H1 (cell line): ENCODE data around the gene AP3S1. TPM values are rescaled to one million over a fixed set of nuclear protein-coding genes. Genes with fewer than 3 reads are reported as not detected.

ENCODE experiments used
- CTCF ChIA-PET: fragments of 300-600 bp; sonication (Branson Sonifier 250); formaldehyde crosslinking; loops from one replicate; lab custom pipeline; 2021; ENCODE audit not compliant: partially characterized antibody; lab: Charles Lee
- POLR2A ChIA-PET: fragments of 300-600 bp; sonication (Branson Sonifier 250); formaldehyde crosslinking; loops from one replicate; lab custom pipeline; 2021; ENCODE audit warnings: inconsistent platforms; ENCODE audit not compliant: partially characterized antibody; lab: Charles Lee
- DNase-seq, 2 experiments: peaks; one replicate each; pipeline versions ENCODE4 v3.0.0 to v3.0.0-alpha.2; 2010 to 2022; ENCODE audit warnings: low spot score in 2 of 2, low read depth in 1 of 2, mixed read lengths in 1 of 2
- FAIRE-seq: peaks from 2 replicates; lab custom pipeline; 2011; peaks lifted over from hg19 to GRCh38; lab: Jason Lieb, UNC
- H2AFZ ChIP-seq: 2 replicates; pipeline ENCODE4 v1.8.1; 2012; ENCODE audit warnings: low read length, inconsistent platforms
- H2AK5ac ChIP-seq: 2 replicates; pipeline ENCODE4 v1.6.1; 2013; ENCODE audit warnings: low read depth, low read length
- H2BK120ac ChIP-seq: replicated peaks from 2 replicates; pipeline ENCODE3; 2013; ENCODE audit warnings: low read depth, low read length, inconsistent platforms
- H2BK12ac ChIP-seq: 2 replicates; pipeline ENCODE4 v1.6.1; 2013; ENCODE audit warnings: low read depth, low read length
- H2BK15ac ChIP-seq: 2 replicates; pipeline ENCODE4 v1.6.1; 2013; ENCODE audit warnings: low read length
- H2BK20ac ChIP-seq: 2 replicates; pipeline ENCODE4 v1.6.1; 2013; ENCODE audit warnings: low read length
- H2BK5ac ChIP-seq: 2 replicates; pipeline ENCODE4 v1.6.1; 2013; ENCODE audit warnings: low read depth, low read length
- H3K14ac ChIP-seq: 2 replicates; pipeline ENCODE4 v1.6.1; 2013; ENCODE audit warnings: inconsistent platforms; ENCODE audit not compliant: insufficient read length
- H3K18ac ChIP-seq: 2 replicates; pipeline ENCODE4 v1.6.1; 2013; ENCODE audit warnings: low read length; ENCODE audit errors: extremely low read depth
- H3K23ac ChIP-seq: 2 replicates; pipeline ENCODE4 v1.6.1; 2013; ENCODE audit warnings: inconsistent platforms; ENCODE audit not compliant: insufficient read length
- H3K23me2 ChIP-seq: 2 replicates; pipeline ENCODE4 v1.6.1; 2013; ENCODE audit warnings: low read depth, low read length
- H3K27ac ChIP-seq: 2 replicates; pipeline ENCODE4 v1.6.1; 2011; ENCODE audit warnings: low read depth, low read length, inconsistent platforms
- H3K27me3 ChIP-seq, 4 experiments: replicated peaks in 1 of 4; 1 replicate in 1 of 4; 2 replicates in 3 of 4; pipeline versions ENCODE4 v1.6.1 to v1.8.1; 2011 to 2013; ENCODE audit warnings: low read length in 3 of 4, mild to moderate bottlenecking in 3 of 4, inconsistent platforms in 2 of 4, mixed read lengths in 2 of 4, moderate library complexity in 1 of 4; ENCODE audit not compliant: control insufficient read depth in 3 of 4, insufficient read depth in 3 of 4; ENCODE audit errors: extremely low read depth in 1 of 4
- H3K36me3 ChIP-seq, 4 experiments: 2 replicates each; pipeline versions ENCODE4 v1.6.1 to v1.8.1; 2011 to 2013; ENCODE audit warnings: mild to moderate bottlenecking in 4 of 4, low read length in 3 of 4, moderate library complexity in 2 of 4, control low read depth in 1 of 4, inconsistent platforms in 1 of 4; ENCODE audit not compliant: insufficient read depth in 4 of 4, control insufficient read depth in 2 of 4
- H3K4ac ChIP-seq: replicated peaks from 2 replicates; pipeline ENCODE3; 2013; ENCODE audit warnings: low read length, low read depth, mixed read lengths, inconsistent platforms; ENCODE audit not compliant: insufficient read length
- H3K4me1 ChIP-seq, 4 experiments: replicated peaks in 1 of 4; 1 replicate in 1 of 4; 2 replicates in 3 of 4; pipeline versions ENCODE4 v1.6.1 to v1.8.1; 2011 to 2013; ENCODE audit warnings: low read length in 3 of 4, inconsistent platforms in 2 of 4, mixed read lengths in 1 of 4; ENCODE audit not compliant: insufficient read depth in 4 of 4, control insufficient read depth in 3 of 4
- H3K4me2 ChIP-seq, 2 experiments: 2 replicates each; pipeline versions ENCODE4 v1.6.1 to v1.8.1; 2011 to 2013; ENCODE audit warnings: low read depth in 2 of 2, low read length in 2 of 2, control low read depth in 1 of 2, inconsistent platforms in 1 of 2, mild to moderate bottlenecking in 1 of 2; ENCODE audit not compliant: insufficient read depth in 1 of 2
- H3K4me3 ChIP-seq, 4 experiments: fragments of 200-600, 300-600 bp in 1 of 4; sonication (generic), shearing (Covaris generic), sonication (Bioruptor Twin) in 1 of 4; 2 replicates each; pipeline versions ENCODE4 v1.5.1 to v1.8.1; 2011 to 2016; ENCODE audit warnings: low read length in 4 of 4, low read depth in 3 of 4, control low read depth in 2 of 4, inconsistent platforms in 2 of 4, mild to moderate bottlenecking in 2 of 4, mixed read lengths in 1 of 4, moderate library complexity in 1 of 4; ENCODE audit not compliant: insufficient read depth in 2 of 4; ENCODE audit errors: extremely low read depth in 1 of 4
- H3K56ac ChIP-seq: replicated peaks from 2 replicates; pipeline ENCODE3; 2013; ENCODE audit warnings: low read depth, mild to moderate bottlenecking, mixed read lengths, low read length, inconsistent platforms; ENCODE audit not compliant: insufficient read length
- H3K79me1 ChIP-seq: 2 replicates; pipeline ENCODE4 v1.6.1; 2013; ENCODE audit warnings: low read depth, low read length, control low read depth
- H3K79me2 ChIP-seq, 2 experiments: 2 replicates each; pipeline versions ENCODE4 v1.6.1 to v1.8.1; 2012 to 2013; ENCODE audit warnings: low read length in 2 of 2, mild to moderate bottlenecking in 2 of 2, inconsistent platforms in 1 of 2; ENCODE audit not compliant: insufficient read depth in 2 of 2, control insufficient read depth in 1 of 2
- H3K9ac ChIP-seq, 4 experiments: replicated peaks in 1 of 4; 1 replicate in 1 of 4; 2 replicates in 3 of 4; pipeline versions ENCODE4 v1.6.1 to v1.8.1; 2011 to 2013; ENCODE audit warnings: low read depth in 3 of 4, low read length in 3 of 4, control low read depth in 2 of 4, mild to moderate bottlenecking in 2 of 4, moderate library complexity in 2 of 4, inconsistent platforms in 1 of 4; ENCODE audit errors: extremely low read depth in 1 of 4
- H3K9me3 ChIP-seq, 2 experiments: 2 replicates each; pipeline versions ENCODE4 v1.6.1 to v1.8.1; 2012 to 2013; ENCODE audit warnings: mild to moderate bottlenecking in 2 of 2, moderate library complexity in 2 of 2, control low read depth in 1 of 2, inconsistent platforms in 1 of 2, low read depth in 1 of 2, low read length in 1 of 2, mixed read lengths in 1 of 2; ENCODE audit not compliant: insufficient read depth in 2 of 2
- H4K20me1 ChIP-seq, 2 experiments: replicated peaks in 1 of 2; 2 replicates each; pipeline versions ENCODE3 to v1.8.1; 2011 to 2013; ENCODE audit warnings: inconsistent platforms in 2 of 2, low read length in 2 of 2, mild to moderate bottlenecking in 1 of 2; ENCODE audit not compliant: insufficient read depth in 2 of 2, control insufficient read depth in 1 of 2
- H4K5ac ChIP-seq: 2 replicates; pipeline ENCODE4 v1.6.1; 2013; ENCODE audit warnings: low read length, low read depth, mixed read lengths, inconsistent platforms; ENCODE audit not compliant: insufficient read length
- H4K8ac ChIP-seq: 2 replicates; pipeline ENCODE4 v1.8.0; 2013; ENCODE audit warnings: mild to moderate bottlenecking, moderate library complexity, low read length, inconsistent platforms; ENCODE audit not compliant: insufficient read depth; ENCODE audit errors: extremely low read depth
- H4K91ac ChIP-seq: replicated peaks from 2 replicates; pipeline ENCODE3; 2013; ENCODE audit warnings: low read length, mixed read lengths, inconsistent platforms; ENCODE audit not compliant: insufficient read length
- CEBPB ChIP-seq: IDR thresholded peaks from 2 replicates; pipeline ENCODE4 v1.6.1; 2012; ENCODE audit warnings: low read depth, low read length
- CHD2 ChIP-seq: IDR thresholded peaks from 2 replicates; pipeline ENCODE4 v1.6.1; 2012; ENCODE audit warnings: low read length, improper control_type of control experiment
- EGR1 ChIP-seq: IDR thresholded peaks from 2 replicates; pipeline ENCODE4 v1.6.1; 2011; ENCODE audit warnings: low read depth, low read length, borderline replicate concordance
- FOSL1 ChIP-seq: IDR thresholded peaks from 2 replicates; pipeline ENCODE4 v1.6.1; 2011; ENCODE audit warnings: mild to moderate bottlenecking, low read depth, low read length, moderate library complexity; ENCODE audit not compliant: insufficient read depth
- GTF2F1 ChIP-seq: IDR thresholded peaks from 2 replicates; pipeline ENCODE4 v1.6.1; 2012; ENCODE audit warnings: low read depth, low read length, improper control_type of control experiment, borderline replicate concordance
- HDAC6 ChIP-seq: IDR thresholded peaks from one replicate; pipeline ENCODE4 v1.7.1; 2012; ENCODE audit warnings: low read depth, mild to moderate bottlenecking, inconsistent platforms, low read length, moderate library complexity
- KDM5A ChIP-seq: fragments of 200-600 bp; IDR thresholded peaks from 2 replicates; pipeline ENCODE4 v1.7.1; 2012; ENCODE audit warnings: mild to moderate bottlenecking, low read length, inconsistent platforms, mixed read lengths
- PHF8 ChIP-seq: fragments of 200-600 bp; sonication (generic); conservative IDR thresholded peaks from 2 replicates; pipeline ENCODE4 v1.7.1; 2012; ENCODE audit warnings: low read depth, mild to moderate bottlenecking, inconsistent platforms, low read length, moderate library complexity
- RFX5 ChIP-seq: IDR thresholded peaks from 2 replicates; pipeline ENCODE4 v1.6.1; 2011; ENCODE audit warnings: low read depth, low read length, improper control_type of control experiment, borderline replicate concordance
- TAF7 ChIP-seq: optimal IDR thresholded peaks from 2 replicates; pipeline ENCODE3; 2011; ENCODE audit warnings: low read depth, mild to moderate bottlenecking, inconsistent platforms, low read length, moderate library complexity, borderline replicate concordance
- TCF12 ChIP-seq: IDR thresholded peaks from 2 replicates; pipeline ENCODE4 v1.6.1; 2011; ENCODE audit warnings: low read depth, mild to moderate bottlenecking, low read length
- whole genome bisulfite sequencing, 2 experiments: shearing (Covaris generic) in 1 of 2; methylation state at CpG; one replicate each; pipeline versions ENCODE4 v1.1.6 to v1.1.7; 2013 to 2015; ENCODE audit warnings: low lambda C conversion rate in 2 of 2, mixed read lengths in 2 of 2, inconsistent platforms in 1 of 2, low coverage in 1 of 2, missing lambda C conversion rate in 1 of 2; ENCODE audit not compliant: insufficient replicate concordance in 2 of 2, insufficient coverage in 1 of 2, insufficient read length in 1 of 2; ENCODE audit errors: extremely low coverage in 1 of 2, missing lambda C conversion rate in 1 of 2; 5-methylcytosine and 5-hydroxymethylcytosine counted together
- polyA plus RNA-seq, 7 experiments: library from polyadenylated mRNA; depleted of rRNA in 3 of 7; stranded (reverse) in 5 of 7; unstranded in 2 of 7; fragments of >200 nt in 5 of 7; fragments of 200-250 nt in 2 of 7; gene quantifications; 1 replicate in 5 of 7; 2 replicates in 1 of 7; 4 replicates in 1 of 7; pipeline versions ENCODE4 v1.2.1 to v1.2.3, GENCODE V29; 2011 to 2013; ENCODE audit warnings: missing spikeins in 2 of 7, mixed read lengths in 2 of 7
- total RNA-seq: library from RNA; stranded (reverse); fragmentation: NEBNext Ultra II Directional; extraction: Animal tissue kit (Norgen Biotek cat#: 25700); gene quantifications from 2 replicates; pipeline ENCODE4 v1.2.1, GENCODE V29; 2021
- TF ChIP-seq, protein P1 (sequence below): IDR thresholded peaks from 2 replicates; pipeline ENCODE4 v1.6.1; 2011; ENCODE audit warnings: low read depth, mild to moderate bottlenecking, low read length; ENCODE audit not compliant: insufficient read depth
- TF ChIP-seq, protein P2 (sequence below): IDR thresholded peaks from 2 replicates; pipeline ENCODE4 v1.6.1; 2012; ENCODE audit warnings: low read length, inconsistent platforms

Gene AP3S1
- total and polyA plus RNA-seq, 2 of the 8 experiments (the other 6 are each of a cell fraction or from before 2014, with no cell fraction given): 26.6 to 72.7 TPM

DNA sequence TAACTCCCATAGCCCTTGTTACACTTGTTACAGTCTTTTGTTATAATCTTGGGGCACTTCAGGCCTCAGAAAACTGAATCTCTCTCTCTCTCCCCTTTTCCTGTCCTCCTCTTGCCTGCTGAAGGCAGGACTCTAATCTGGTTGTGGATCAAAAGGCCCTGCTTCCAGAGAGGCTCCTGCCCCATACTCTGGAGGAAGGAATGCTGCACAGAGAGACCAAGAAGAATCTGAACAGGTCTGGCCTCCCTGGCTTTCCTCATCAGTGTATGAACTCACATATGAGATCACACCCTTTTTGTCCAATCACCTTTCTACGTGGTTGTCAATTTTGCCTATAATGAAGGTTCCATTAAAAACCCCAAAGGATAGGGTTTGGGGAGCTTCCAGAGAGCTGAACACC lies 94.3 kb downstream of the AP3S1 start:
- Histone ChIP-seq H2BK120ac (no peak overlapping the region), H2AFZ (no peak overlapping the region), H3K4me1 (peaks cover 0 to 6% (median 1%) of the 10 kb centered on the region in 4 experiments; a peak in 2 of 7 replicates), H4K8ac (no peak overlapping the region), H2BK5ac (no peak overlapping the region), H4K5ac (no peak overlapping the region), H2BK15ac (no peak overlapping the region), H4K20me1 (no peaks in the 10 kb centered on the region), H2BK12ac (no peak overlapping the region), H3K79me1 (no peaks in the 10 kb centered on the region), H3K9ac (no peak overlapping the region), H3K36me3 (no peaks in the 10 kb centered on the region), H2AK5ac (no peak overlapping the region), H3K4me3 (no peak overlapping the region), H3K9me3 (no peaks in the 10 kb centered on the region), H2BK20ac (no peak overlapping the region), H3K4ac (no peak overlapping the region), H3K23me2 (no peaks in the 10 kb centered on the region), H3K18ac (no peak overlapping the region), H3K23ac (no peak overlapping the region), H4K91ac (no peak overlapping the region), H3K14ac (no peak overlapping the region), H3K27me3 (no peaks in the 10 kb centered on the region), H3K4me2 (no peak overlapping the region), H3K27ac (no peak overlapping the region), H3K79me2 (no peaks in the 10 kb centered on the region), H3K56ac (no peak overlapping the region)
- DNase-seq (no peak), FAIRE-seq (no peak)
- ChIA-PET POLR2A (no interaction called here), CTCF (no interaction called here)
- WGBS, 2 experiments: 75% methylated on average over 1 of the region's 1 CpG; no CpG with 5 or more reads in 1 of the 2 experiments
- TF ChIP-seq HDAC6: no peak
- TF ChIP-seq CEBPB: no peak
- no peak for TF ChIP-seq EGR1
- TF ChIP-seq, protein P1, sequence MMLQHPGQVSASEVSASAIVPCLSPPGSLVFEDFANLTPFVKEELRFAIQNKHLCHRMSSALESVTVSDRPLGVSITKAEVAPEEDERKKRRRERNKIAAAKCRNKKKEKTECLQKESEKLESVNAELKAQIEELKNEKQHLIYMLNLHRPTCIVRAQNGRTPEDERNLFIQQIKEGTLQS: no peak
- TF ChIP-seq RFX5: no peak
- TF ChIP-seq, protein P2, sequence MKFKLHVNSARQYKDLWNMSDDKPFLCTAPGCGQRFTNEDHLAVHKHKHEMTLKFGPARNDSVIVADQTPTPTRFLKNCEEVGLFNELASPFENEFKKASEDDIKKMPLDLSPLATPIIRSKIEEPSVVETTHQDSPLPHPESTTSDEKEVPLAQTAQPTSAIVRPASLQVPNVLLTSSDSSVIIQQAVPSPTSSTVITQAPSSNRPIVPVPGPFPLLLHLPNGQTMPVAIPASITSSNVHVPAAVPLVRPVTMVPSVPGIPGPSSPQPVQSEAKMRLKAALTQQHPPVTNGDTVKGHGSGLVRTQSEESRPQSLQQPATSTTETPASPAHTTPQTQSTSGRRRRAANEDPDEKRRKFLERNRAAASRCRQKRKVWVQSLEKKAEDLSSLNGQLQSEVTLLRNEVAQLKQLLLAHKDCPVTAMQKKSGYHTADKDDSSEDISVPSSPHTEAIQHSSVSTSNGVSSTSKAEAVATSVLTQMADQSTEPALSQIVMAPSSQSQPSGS: no peak
- no peak for TF ChIP-seq FOSL1
- no peak for TF ChIP-seq TCF12
- no peak for TF ChIP-seq PHF8
- no peak for TF ChIP-seq KDM5A
- TF ChIP-seq GTF2F1: no peak
- no peak for TF ChIP-seq TAF7
- TF ChIP-seq CHD2: no peak
